HG03196 (cell line): ENCODE measurements around the gene RASA4.
A peak's percentile ranks its signal among the peaks of the same experiment; 100 is the strongest.
"Not testable (repeated sequence)": the region's sequence is repeated elsewhere in the genome, so short reads cannot be mapped to it uniquely, and the experiment has no call there.

Experiments
- ATAC-seq: cut with Tn5 transposase; IDR thresholded peaks from one replicate; pipeline ENCODE4 v1.9.1; 2021; ENCODE audit not compliant: unreplicated experiment

Gene RASA4

GRCh38 chr7:102616507-102617125 is at the start of gene RASA4:
Gene RASA4 (minus strand): TSS chr7:102616756. CDS start chr7:102616689, 67 bp downstream.
- ATAC-seq: peak; percentile 55

GRCh38 chr7:102664765-102665164 is 48.2 kb upstream of the RASA4 start:
- not testable (repeated sequence) for ATAC-seq

GRCh38 chr7:102649924-102650323 is 33.4 kb upstream of the RASA4 start, which contains the start of gene SPDYE2B:
Gene SPDYE2B (plus strand): TSS chr7:102650319. CDS start chr7:102652349, 2,030 bp downstream.
- not testable (repeated sequence) for ATAC-seq

DNA sequence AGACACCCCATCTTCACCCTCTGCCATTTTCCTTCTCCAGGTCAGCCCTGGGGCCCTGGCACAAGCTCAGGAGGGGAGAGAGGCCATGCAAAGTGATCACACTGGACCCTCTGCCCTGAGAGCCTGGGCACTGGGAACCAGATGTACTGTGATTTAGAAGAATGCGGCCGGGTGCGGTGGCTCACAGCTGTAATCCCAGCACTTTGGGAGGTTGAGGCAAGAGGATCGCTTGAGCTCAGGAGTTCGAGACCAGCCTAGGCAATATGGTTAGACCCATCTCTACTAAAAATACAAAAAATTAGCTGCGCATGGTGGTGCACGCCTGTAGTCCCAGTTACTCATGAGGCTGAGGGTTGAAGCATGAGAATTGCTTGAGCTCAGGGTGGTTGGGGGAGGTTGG is 31.3 kb upstream of the RASA4 start:
- ATAC-seq: not testable (repeated sequence)

DNA sequence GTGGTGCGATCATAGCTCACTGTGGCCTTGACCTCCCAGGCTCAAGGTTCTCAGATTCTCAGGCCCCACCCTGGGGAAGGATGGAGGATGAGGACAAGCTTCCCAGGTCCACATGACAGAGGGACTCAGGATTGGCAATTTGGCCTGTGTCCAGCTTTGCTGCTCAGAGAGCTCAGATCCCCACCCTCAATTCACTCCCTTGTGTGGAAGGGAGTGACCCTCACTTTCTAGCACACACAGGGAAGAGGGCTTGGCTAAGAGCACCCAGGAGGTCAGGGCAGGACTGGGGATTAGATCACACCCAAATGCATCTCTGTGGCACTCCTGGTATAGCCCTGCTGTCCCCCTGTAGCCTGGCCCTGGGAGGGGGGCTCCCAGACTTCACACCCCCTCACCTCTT is 26.8 kb upstream of the RASA4 start:
- ATAC-seq: not testable (repeated sequence)

GRCh38 chr7:102642691-102643090 is 26.1 kb upstream of the RASA4 start, which contains the start of gene UPK3BL1:
Gene UPK3BL1 (minus strand): TSS chr7:102642791. CDS start chr7:102642741, 50 bp downstream.
- not testable (repeated sequence) for ATAC-seq

- not testable (repeated sequence) for ATAC-seq
Measured at GRCh38 chr7:102638848-102639247, 22.3 kb upstream of the RASA4 start.

DNA sequence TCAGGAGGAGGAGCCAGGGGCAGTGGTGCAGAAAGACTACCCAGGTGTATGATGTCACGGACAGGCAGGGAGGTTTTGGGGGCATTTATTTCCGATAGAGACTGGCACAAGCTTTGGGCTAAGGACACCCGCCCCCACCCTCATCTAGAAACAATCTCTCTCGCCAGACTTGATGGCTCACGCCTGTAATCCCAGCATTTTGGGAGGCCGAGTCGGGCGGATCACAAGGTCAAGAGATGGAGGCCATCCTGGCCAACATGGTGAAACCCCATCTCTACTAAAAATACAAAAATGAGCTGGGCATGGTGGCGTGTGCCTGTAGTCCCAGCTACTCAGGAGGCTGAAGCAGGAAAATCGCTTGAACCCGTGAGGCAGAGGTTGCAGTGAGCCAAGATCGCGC is 20.4 kb upstream of the RASA4 start:
- not testable (repeated sequence) for ATAC-seq

GRCh38 chr7:102635354-102635753 is 18.8 kb upstream of the RASA4 start:
- ATAC-seq: not testable (repeated sequence)

DNA sequence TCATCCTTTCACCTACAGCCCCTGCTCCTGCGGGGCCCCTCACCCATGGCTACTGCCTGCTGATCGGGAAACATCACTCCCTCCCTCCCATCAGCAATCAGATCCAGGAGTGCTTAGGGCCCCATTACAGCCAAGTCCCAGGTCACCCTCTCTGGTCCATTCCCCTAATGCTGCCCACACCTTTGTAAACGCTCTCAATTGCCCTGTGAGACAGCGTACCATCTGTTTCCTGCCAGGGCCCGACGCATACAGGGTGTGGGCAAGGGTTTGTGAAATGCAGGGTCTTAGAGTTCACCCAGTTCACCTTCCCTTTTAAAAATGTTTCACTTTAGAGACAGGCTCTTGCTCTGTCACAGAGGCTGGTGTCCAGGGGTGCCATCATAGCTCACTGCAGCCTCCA is 17.7 kb upstream of the RASA4 start:
- not testable (repeated sequence) for ATAC-seq

DNA sequence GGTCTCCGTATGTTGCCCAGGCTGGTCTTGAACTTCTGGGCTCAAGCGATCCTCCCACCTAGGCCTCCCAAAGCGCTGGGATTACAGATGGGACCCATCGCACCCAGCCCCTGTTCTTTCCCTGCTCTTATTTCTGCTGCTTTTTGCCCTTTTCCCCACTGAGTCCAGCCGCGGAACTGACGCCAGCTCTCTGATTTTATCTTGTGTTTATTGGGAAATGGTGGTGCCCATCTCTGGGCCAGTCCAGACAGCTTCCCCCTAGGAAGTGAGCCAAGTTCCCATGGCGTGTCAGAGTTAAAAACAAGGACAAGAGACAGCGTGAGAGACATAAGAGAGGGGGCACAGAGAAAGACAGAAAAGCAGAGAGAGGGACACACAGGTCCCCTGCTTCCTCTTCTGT is 14.1 kb upstream of the RASA4 start:
- ATAC-seq: not testable (repeated sequence)

DNA sequence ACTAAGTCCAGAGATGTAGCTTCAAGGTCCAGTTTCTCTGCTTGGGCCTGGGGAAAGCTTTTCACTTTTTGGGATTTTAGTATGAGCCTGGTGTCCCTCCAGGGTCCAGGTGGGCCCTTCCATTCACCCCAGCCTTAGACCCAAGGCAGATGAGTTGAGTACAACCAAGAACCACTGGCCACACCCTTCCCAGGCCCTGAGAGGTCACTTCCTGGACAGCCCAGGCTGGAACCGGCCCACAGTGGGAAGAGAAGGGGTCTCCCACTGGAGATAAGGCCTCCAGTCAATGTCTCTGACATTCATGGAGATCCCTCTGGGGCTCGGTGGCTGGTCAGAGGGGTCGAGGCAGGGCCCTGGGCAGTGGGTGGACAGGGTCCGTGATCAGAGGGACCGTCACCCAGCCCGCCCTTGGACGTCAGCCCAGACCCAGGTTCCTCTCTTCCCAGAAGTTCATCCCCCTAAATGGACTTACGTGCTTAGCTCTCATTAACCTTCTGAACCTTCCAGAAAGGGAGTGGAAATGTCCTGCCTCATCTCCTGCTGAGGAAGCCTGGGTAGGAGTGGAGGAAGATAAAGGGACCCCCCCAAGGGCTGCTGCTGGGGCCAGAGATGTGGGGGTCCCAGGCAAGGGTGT is 10.8 kb upstream of the RASA4 start:
- not testable (repeated sequence) for ATAC-seq

DNA sequence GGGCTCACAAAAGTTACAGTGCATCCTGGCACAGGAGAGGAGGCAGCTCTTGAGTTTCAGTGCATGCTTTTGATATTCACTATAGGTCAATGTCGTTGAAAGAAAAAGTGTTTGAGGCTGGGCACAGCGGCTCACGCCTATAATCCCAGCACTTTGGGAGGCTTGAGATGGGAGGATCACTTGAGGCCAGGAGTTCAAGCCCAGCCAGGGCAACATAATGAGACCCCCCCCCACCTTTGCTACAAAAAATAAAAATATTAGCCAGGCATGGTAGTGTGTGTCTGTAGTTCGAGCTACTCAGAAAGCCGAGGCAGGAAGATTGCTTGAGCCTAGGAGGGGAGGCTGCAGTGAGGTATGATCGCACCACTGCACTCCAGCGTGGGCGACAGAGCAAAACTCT is 1.6 kb upstream of the RASA4 start:
- ATAC-seq: not testable (repeated sequence)

DNA sequence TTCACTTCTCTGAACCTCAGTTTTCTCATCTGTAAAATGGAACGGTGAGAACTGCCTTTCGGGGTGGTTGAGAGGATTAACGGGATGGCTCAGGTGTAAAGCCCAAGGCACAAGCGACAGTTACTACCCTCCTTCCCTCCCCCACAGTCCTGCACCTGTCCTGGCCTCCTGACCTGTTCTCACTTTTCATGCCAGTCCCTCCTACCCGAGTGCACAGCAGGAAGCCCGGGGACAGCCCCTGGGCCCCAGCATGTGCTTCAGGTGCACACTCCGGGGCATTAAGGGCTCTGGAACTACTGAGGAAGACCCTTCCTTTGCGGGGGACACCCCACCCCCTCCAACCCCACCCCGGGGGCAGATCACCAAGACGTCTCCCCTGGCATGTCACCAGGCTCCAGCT is 626 bp downstream of the RASA4 start:
- not testable (repeated sequence) for ATAC-seq

DNA sequence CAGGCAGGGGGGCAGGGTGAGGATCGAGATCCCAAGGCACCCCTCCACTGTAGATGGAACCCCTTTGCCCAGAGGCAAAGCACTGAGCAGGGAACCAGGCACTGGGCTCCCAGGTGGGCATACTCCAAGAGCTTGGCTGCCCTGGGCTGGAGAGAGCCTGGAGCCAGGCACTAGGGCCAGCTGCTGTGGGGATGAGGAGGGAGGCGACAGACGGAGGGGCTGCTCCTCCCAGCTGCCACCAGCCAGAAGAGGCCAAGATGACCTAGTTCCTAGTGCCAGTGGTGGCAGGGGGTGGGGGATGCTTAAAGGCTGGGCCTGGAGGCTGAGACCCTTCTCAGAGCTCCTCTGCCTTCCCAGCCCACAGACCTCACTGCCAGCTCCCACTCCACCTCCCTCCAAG is 1.7 kb downstream of the RASA4 start:
- not testable (repeated sequence) for ATAC-seq

- peak; percentile 24 for ATAC-seq
Measured at GRCh38 chr7:102614346-102614697, 2.2 kb downstream of the RASA4 start.

DNA sequence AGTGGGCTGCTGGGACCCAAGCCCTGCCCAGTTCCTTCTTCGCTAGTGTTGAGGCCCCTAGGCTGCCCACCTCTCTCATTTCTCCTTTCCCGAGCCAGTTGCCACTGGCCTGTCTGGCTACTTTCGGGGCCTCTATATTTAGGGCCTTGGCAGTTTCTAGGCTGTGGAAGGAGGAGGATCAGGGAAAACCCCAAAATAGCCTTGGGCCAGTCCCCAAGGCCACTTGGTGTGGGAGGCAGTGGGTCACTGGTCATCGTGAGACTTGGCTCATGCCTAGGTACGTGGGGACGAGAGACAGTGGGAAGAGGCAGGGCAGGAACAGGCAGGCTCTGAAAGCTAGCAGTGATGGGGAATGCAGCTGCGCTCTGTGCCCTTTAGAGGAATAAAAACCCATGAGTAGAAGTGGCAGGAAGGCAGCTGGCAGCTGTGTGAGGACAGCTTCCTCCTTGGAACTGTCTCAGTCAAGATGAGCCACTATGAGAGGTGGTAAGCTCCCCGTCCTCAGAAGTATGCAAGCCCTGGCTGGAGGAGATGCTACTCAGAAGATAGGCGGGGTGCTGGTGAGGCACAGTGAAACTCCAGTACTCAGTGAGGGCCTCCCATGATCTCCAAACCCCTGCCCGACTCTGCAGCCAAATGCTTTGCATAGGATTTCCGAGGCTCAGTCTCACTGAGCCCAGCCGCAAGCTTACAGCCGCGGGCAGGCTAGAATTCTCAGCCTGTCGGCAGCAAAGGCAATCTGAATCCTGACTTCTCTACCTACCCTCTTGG is 2.8 kb downstream of the RASA4 start:
- ATAC-seq: peak; percentile 53

DNA sequence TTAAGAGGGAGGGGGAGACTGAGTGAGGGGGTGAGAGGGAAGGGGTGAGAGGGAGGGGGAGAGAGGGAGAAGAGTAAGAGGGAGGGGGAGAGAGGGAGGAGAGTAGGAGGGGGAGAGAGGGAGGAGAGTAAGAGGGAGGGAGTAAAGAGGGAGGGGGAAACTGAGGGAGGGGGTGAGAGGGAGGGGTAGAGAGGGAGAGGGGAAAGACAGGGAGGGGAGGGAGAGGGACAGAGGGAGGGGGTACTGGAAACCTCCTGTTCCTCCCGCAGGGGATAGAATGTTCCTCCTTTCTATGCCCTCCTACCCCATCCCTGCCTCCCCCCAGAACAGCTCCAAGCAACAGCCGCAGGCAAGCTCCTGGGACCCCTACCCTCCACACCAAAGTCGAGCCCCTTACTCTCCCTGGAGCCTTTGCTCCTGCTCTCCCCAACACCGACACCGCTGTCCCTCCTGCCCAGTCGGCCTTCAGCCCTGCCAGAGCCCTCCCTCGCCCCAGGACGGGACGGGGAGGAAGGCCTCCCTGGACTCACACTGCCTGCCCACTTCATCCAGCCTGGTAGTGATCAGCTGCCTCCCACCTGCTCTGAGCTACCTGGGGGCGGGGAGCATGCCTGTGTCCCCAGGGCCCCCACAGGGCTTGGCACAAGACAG is 4.8 kb downstream of the RASA4 start:
- not testable (repeated sequence) for ATAC-seq

DNA sequence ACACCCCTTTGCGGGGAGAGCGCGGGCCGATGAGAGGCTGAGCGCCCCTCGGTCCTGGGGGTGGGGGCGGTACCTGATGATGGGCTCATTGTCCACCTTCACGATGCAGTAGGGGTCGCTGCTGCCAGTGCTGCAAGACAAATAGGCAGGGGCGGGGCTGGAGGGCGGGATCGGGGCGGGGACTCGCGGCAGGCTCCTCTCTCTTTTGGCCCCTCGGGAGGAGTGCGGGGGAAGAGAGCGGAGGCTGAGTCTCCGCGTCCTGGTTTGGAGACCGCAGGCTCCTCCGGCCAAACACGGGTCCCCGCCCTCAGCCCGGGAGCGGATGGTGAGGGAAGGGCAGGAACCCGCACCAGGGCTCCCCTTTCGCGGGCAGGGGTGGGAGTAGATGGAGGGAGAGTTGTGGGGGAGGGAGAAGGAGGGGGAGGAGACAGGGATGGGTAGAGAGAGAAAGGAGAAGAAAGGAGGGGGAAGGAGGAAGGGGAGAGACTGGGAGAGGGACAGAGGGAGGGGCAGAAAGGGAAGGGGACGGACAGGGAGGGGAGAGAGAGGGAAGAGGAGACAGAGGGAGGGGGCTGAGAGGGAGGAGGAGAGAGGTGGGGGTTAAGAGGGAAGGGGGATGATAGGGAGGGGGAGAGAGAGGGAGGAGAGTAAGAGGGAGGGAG is 5.4 kb downstream of the RASA4 start:
- ATAC-seq: not testable (repeated sequence)

- not testable (repeated sequence) for ATAC-seq
Measured at GRCh38 chr7:102610441-102610840, 6.1 kb downstream of the RASA4 start.

- not testable (repeated sequence) for ATAC-seq
Measured at GRCh38 chr7:102609734-102610133, 6.8 kb downstream of the RASA4 start.
